Measurements from ENCODE around the gene IFFO2.

DNA sequence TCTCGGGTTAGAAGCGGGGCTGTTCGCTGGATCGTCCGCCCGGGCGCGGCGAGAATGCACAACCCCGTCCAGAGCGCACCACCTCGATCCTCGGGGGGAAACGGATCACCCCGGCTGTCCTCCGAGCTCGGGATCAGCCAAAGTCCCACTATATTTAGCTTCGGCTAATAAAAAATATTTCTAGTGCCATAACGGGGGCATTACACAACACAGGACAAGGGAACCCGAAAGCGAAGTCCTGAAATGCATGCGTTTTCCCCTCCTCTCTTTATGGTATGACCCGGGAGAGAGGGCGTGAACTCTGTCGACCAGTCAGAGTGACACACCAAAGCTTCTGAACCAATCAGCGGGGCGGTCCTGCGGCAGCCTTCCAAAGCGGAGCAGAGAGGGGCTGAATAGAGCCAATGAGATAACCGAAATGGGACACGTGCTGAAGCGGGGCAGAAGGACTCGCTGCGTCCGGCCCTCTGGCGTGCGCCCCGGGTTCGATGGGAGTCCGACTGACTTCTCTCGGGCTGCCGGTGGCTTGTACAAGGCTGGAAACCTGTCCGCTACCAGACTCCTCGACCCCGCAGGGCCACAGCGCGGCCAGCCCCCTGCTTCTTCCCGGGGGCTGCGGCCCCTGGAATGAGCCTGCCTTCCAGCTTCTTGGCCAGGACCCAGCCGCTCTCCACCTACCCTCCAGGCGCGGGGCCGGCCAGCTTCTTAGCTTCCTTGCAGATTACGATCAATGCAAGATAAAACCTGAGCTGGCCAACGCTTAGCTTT is 53.8 kb downstream of the IFFO2 start, which contains the start of gene ALDH4A1:
- TF ChIP-seq, protein P1, sequence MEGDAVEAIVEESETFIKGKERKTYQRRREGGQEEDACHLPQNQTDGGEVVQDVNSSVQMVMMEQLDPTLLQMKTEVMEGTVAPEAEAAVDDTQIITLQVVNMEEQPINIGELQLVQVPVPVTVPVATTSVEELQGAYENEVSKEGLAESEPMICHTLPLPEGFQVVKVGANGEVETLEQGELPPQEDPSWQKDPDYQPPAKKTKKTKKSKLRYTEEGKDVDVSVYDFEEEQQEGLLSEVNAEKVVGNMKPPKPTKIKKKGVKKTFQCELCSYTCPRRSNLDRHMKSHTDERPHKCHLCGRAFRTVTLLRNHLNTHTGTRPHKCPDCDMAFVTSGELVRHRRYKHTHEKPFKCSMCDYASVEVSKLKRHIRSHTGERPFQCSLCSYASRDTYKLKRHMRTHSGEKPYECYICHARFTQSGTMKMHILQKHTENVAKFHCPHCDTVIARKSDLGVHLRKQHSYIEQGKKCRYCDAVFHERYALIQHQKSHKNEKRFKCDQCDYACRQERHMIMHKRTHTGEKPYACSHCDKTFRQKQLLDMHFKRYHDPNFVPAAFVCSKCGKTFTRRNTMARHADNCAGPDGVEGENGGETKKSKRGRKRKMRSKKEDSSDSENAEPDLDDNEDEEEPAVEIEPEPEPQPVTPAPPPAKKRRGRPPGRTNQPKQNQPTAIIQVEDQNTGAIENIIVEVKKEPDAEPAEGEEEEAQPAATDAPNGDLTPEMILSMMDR (IDR thresholded peaks at IDR 0.05; ENCODE audit: low read length), result no peak
- TF ChIP-seq EZH2phosphoT487 (IDR thresholded peaks at IDR 0.05; ENCODE audit: low read length), result no peak

Measured in MM.1S (cell line).